Measurements from ENCODE around the gene KLHDC10.
A peak's percentile ranks its signal among the peaks of the same experiment; 100 is the strongest.
"Not testable (repeated sequence)": the region's sequence is repeated elsewhere in the genome, so short reads cannot be mapped to it uniquely, and the experiment has no call there.

Gene KLHDC10

DNA sequence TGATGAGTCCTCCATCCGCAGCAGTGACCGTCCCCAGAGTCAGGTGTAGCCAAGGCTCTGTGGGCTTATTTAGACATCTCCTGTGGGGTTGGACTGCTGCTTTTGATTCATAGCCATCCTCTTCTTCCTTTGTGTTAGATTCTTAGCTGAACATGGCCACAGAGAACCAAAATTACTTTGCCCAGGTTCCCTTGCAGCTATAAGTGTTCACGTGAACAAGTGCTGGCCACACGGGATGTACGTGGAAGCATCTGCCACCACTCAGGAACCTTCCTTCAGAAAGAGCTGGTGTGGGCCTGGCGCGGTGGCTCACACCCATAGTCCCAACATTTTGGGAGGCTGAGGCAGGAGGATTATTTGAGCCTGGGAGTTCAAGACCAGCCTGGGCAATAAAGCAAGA lies 85.8 kb downstream of the KLHDC10 start:
- DNase-seq (ENCODE audit: low read depth), result no peak

- no peak for DNase-seq (ENCODE audit: low read depth)
Measured at GRCh38 chr7:130157700-130158099, 87.4 kb downstream of the KLHDC10 start.

- no peak for DNase-seq (ENCODE audit: low read depth)
Measured at GRCh38 chr7:130160023-130160422, 89.7 kb downstream of the KLHDC10 start.

DNA sequence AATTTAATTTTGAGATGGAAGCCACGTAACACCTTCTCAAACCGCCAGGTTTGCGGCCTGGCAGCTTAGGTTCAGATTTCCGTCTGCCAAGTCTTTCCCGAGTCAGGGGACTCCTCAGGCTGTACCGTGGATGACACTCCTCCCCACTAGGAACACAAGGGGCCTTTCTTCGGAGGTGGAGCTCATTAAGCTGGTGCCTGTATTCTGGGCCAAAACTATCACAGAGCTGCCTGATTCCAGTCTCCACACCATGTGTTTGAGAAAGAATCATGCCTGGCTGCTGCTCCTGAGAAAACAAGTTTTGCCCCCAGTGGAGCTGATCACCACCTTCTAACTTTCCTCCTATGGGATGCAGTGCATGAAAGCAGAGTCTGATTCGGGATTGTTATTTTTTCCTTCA lies 90.1 kb downstream of the KLHDC10 start:
- DNase-seq (ENCODE audit: low read depth), result no peak

- DNase-seq (ENCODE audit: low read depth), result no peak
Measured at GRCh38 chr7:130162196-130162595, 91.9 kb downstream of the KLHDC10 start.

DNA sequence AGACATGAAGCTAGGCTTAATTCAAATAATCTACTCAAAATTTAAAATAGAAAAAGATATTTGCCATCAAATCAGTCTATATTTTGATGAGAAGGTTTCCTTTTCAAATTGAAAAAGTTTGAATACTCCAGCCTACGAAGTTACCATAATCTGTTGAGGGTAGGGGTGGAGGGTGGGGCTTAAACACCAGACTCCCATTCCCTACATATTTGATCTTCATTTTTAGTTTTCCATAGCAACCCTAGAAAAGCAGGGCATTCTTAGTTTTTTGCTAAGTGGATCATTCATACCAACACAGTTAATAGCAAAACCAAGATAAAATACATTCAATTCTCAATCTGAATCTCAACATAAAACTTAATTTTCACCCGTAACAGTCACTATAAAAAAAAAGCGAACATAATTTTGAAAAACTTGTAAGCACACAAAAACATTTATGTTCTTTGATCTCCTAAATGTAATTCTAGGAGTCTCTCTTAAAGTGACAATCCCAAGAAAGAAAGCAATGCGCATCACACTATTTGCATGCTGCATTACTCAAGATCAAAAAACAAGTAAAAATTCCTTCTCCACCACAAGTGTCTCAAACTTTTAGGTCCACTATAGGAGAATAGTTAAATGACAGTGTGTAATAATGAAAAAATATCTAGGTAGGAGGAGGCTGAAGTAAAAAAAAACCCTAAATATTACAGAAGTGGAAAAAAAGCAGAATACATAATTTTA lies 104.1 kb downstream of the KLHDC10 start:
- DNase-seq (ENCODE audit: low read depth), result no peak

DNA sequence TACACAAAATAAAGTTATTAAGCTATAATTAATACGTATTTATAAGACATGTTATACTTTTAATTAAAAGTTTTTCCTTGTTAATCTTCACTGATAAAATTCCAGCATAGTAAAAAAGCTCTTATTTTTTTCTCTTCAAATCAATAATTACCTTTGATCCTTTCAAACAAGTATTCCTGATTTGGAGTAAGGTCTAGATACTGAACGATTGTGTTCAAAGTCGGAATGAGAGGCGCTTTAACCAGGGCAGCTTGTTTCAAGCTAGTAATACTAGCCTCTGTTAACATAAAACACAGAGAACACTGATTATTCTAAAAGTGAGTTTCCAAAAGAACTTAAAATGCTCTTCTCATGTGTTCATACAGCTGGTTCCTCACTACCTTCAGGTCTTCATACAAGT lies 107.9 kb downstream of the KLHDC10 start:
- DNase-seq (ENCODE audit: low read depth), result no peak

DNA sequence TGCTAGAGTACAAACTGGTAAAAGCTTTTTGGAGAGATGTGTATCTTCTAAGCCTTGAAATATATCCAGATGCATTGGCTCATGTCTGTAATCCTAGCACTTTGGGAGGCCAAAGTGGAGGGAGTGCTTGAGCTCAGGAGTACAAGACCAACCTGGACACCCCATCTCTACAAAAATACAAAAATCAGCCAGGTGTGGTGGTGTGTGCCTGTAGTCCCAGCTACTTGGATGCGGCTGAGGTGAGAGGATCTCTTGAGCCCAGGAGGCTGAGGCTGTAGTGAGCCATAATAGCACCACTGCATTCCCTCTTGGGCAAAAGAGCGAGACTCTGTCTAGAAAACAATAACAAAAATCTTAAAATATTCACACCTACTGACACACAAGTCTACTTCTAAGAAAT lies 109.3 kb downstream of the KLHDC10 start:
- no peak for DNase-seq (ENCODE audit: low read depth)

DNA sequence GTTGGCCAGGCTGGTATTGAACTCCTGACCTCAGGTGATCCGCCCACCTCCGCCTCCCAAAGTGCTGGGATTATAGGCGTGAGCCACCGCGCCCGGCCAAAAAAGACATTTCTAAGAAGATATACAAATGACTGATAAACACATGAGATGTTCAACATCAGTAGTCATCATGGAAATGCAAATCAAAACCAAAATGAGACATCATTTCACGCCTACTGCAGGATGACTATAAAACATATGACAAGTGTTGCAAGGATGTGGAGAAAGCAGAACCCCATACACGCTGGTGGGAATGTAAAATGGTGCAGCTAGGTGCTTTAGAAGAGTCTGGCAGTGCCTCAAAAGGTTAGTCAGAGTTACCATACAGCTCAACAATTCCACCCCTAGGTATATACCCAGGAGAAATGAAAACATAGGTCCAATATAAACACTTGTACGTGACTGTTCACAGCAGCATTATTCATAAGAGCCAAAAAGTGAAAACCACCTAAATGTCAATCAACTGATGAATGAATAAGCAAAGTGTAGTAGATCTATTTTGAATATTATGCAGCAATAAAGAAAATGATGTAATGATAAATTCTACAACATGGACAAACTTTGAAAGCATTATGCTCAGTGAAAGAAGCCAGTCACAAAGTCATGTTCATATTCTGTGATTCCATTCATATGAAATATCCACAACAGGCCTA lies 110.4 kb downstream of the KLHDC10 start:
- peak; percentile 30 for DNase-seq (ENCODE audit: low read depth)

- DNase-seq (ENCODE audit: low read depth), result no peak
Measured at GRCh38 chr7:130181263-130181605, 110.9 kb downstream of the KLHDC10 start.

DNA sequence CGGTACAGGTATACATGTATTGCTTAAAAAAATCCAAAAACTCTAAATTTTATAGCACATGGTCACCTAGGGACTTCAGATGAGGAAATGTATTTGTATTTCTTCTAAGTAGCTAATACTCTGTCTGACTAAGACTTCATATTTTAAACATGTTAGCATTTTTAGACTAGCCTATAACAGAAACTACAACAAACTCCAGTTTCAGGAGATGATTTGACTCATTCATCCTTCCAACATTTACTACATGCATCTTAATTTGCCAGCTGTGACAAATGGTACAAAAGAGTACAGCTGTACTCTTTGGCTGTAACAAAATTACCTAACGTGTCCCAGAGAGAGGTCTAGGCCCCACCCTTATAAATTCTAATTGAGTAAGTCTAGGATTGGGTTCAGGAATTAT lies 112.7 kb downstream of the KLHDC10 start:
- no peak for DNase-seq (ENCODE audit: low read depth)

GRCh38 chr7:130184349-130184748 lies 114.0 kb downstream of the KLHDC10 start:
- DNase-seq (ENCODE audit: low read depth), result not testable (repeated sequence)

Data from non-pigmented ciliary epithelial cell (primary cell).